C4-2B (cell line): ENCODE measurements around the gene PDE4D.

Experiments
- H3K27ac ChIP-seq: fragments of 450-650 bp; 2 replicates; pipeline ENCODE4 v1.5.1; 2017
- CTCF ChIP-seq: fragments of 450-650 bp; conservative IDR thresholded peaks from 2 replicates; pipeline ENCODE4 v1.5.1; 2017; ENCODE audit warnings: mild to moderate bottlenecking
- ZFX ChIP-seq: fragments of 450-650 bp; IDR thresholded peaks from 2 replicates; pipeline ENCODE4 v1.6.1; 2017

The PDE4D gene

DNA sequence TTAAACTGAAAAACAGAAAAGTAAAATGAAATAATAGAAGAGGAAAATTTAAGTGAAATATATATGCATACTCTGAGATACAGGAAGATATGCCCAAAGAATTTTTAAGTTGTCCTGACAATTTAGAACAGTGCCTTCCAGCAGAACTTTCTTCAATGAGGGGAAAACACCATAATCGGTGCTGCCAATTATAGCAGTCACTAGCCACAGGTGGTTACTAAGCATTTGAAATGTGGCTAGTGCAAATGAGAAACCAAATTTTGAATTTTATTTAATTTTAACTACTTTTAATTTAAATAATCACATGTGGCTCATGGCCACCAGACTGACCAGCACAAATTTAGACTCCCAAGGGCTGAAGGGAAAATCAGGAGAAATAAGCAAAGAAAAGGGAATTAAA, 900.1 kb downstream of the PDE4D start:
- TF ChIP-seq CTCF, result no peak
- no peak for TF ChIP-seq ZFX
- no peak overlapping the region for H3K27ac ChIP-seq

- H3K27ac ChIP-seq, result no peak overlapping the region
- TF ChIP-seq ZFX (no peak), CTCF (no peak; the same call in 1 of the 2 replicates)
These were observed 904.6 kb downstream of the PDE4D start for GRCh38 chr5:58988938-58989337.

GRCh38 chr5:58987193-58987592, 906.3 kb downstream of the PDE4D start:
- TF ChIP-seq ZFX (no peak), CTCF (no peak)
- H3K27ac ChIP-seq, result no peak overlapping the region

GRCh38 chr5:58986281-58986680, 907.2 kb downstream of the PDE4D start:
- TF ChIP-seq CTCF (no peak), ZFX (no peak)
- H3K27ac ChIP-seq, result no peak overlapping the region

DNA sequence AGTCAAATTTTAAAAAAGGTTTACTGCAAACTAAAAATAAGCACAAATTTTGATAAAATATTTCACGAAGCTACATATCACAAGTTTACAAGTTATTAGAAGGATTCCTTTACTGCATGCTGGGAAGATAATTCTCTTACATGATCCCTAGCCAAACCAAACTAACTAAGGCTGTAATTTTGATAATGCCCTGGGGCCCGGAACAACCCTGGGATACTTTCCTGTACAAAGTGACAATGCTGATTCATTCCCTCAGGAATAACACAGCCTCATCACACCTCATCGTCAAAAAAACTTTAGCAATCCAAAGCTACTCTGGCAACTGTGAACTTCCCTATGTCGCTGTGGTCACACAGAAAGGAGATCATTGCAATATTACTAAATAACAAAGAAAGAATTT, 907.8 kb downstream of the PDE4D start:
- no peak overlapping the region for H3K27ac ChIP-seq
- no peak for TF ChIP-seq CTCF
- no peak for TF ChIP-seq ZFX

- H3K27ac ChIP-seq, result no peak overlapping the region
- TF ChIP-seq CTCF (no peak), ZFX (no peak)
These were observed 908.2 kb downstream of the PDE4D start for GRCh38 chr5:58985311-58985710.

DNA sequence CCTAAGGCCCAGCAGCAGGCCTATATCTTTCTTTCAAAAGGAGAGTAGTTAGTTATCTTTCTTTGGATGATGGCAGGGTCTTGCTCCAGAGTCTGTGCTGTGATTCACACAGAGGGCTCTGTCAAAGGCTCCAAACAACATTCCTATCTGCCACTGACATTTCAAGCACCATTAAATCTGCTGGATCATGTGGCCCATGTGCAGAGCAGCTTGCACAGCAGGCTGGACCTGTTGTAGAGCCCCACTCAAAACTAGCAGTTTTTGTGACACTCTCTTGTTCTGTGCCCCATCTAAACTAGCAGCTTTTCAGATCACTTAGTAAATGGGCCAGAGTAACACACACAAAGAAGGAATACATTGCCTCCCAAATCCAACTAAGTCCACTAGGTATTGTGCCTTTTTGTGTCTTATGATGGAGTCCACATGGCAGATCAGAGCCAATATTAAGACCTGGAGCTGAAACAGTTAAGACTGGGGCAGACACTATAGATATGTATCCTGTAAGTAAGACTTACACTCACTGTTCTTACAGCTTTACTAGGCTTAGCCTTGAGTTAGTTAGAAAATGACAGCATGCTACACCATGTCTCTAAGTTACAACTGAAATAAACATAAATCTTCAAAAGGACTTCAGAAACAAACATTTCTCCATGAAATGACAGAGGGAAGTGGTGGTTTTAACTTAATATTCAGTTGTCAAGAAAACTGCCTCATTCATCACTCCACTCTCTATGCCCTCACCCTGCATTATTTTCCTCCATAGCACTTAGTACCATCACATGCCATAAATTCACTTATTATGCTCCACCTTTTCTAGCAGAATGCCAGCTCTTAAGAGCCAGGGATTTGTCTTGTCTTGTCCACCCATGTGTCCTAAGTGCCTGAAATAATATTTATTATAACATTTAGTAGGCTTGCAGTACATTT, 909.7 kb downstream of the PDE4D start:
- TF ChIP-seq ZFX (no peak), CTCF (no peak)
- H3K27ac ChIP-seq, result no peak overlapping the region
